Karpas-422 (cell line): ENCODE measurements around the gene SIX5. TPM values are rescaled to one million over a fixed set of nuclear protein-coding genes. Genes with fewer than 3 reads are reported as not detected.
A peak's percentile ranks its signal among the peaks of the same experiment; 100 is the strongest.

Experiments
- DNase-seq: peaks from one replicate; pipeline ENCODE4 v3.0.0-alpha.2; 2015
- H2AFZ ChIP-seq: fragments of 200-600 bp; sonication (generic); 2 replicates; pipeline ENCODE4 v1.6.1; 2014; ENCODE audit warnings: antibody characterized with exemption, low read length, mixed read lengths
- H3K27ac ChIP-seq: fragments of 200-600 bp; sonication (generic); 2 replicates; pipeline ENCODE4 v1.5.1; 2014; ENCODE audit warnings: mild to moderate bottlenecking, low read length, moderate library complexity
- H3K27me3 ChIP-seq: fragments of 200-600 bp; sonication (generic); 2 replicates; pipeline ENCODE4 v1.6.1; 2014; ENCODE audit warnings: low read length, mixed read lengths
- H3K36me3 ChIP-seq: fragments of 200-600 bp; sonication (generic); 2 replicates; pipeline ENCODE4 v1.6.1; 2014; ENCODE audit warnings: low read length, mixed read lengths; ENCODE audit not compliant: insufficient read depth
- H3K4me1 ChIP-seq: fragments of 200-600 bp; sonication (generic); 2 replicates; pipeline ENCODE4 v1.6.1; 2014; ENCODE audit warnings: mild to moderate bottlenecking, low read length, mixed read lengths
- H3K4me2 ChIP-seq: fragments of 200-600 bp; sonication (generic); 2 replicates; pipeline ENCODE4 v1.6.1; 2014; ENCODE audit warnings: low read length, low read depth, mild to moderate bottlenecking; ENCODE audit not compliant: poor library complexity, severe bottlenecking
- H3K4me3 ChIP-seq: fragments of 200-600 bp; sonication (generic); 2 replicates; pipeline ENCODE4 v1.5.1; 2014; ENCODE audit warnings: mild to moderate bottlenecking, antibody characterized with exemption, low read length, mixed read lengths
- H3K79me2 ChIP-seq: fragments of 200-600 bp; sonication (generic); 2 replicates; pipeline ENCODE4 v1.6.1; 2014; ENCODE audit warnings: mild to moderate bottlenecking, low read length, mixed read lengths
- H3K9ac ChIP-seq: fragments of 200-600 bp; sonication (generic); 2 replicates; pipeline ENCODE4 v1.6.0; 2014; ENCODE audit warnings: low read length
- H3K9me2 ChIP-seq: fragments of 200-600 bp; sonication (generic), shearing (Covaris generic); replicated peaks from 2 replicates; pipeline ENCODE4 v1.6.0; 2014; ENCODE audit warnings: mild to moderate bottlenecking, low read length, moderate library complexity; ENCODE audit not compliant: insufficient read depth
- H3K9me3 ChIP-seq: fragments of 300-700, 200-600 bp; sonication (generic); 2 replicates; pipeline ENCODE4 v1.6.1; 2014; ENCODE audit warnings: low read length, mixed read lengths
- H4K20me1 ChIP-seq: fragments of 200-600 bp; sonication (generic); 2 replicates; pipeline ENCODE4 v1.6.1; 2014; ENCODE audit warnings: mild to moderate bottlenecking, antibody characterized with exemption, low read length, low read depth; ENCODE audit not compliant: insufficient read depth
- total RNA-seq: library from RNA; depleted of rRNA; stranded (reverse); fragments of >200 nt; shearing (Covaris generic); gene quantifications from 2 replicates; pipeline ENCODE4 v1.2.3, GENCODE V29; 2014; ENCODE audit warnings: low replicate concordance

SIX5 gene
- total RNA-seq, 1 experiment from 2014 or later, result 2.6 TPM

DNA sequence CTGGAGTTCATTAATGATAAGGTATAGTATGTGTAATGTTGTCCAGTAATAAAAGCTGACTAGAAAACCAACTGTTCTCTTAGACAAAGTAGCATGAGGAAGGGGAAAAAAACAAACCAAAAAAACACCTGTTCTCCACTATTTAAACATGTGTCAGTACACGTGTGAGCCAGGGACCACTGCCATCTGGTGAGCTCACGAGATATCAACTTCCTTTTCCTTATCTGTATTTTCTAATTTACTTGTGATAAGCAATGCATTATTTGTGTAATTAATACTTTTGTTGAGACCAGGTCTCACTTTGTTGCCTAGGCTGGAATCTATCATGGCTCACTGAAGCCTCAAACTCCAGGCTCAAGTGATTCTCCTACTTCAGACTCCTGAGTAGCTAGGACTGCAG, 4.3 kb upstream of the SIX5 start:
- Histone ChIP-seq H3K27me3 (no peaks in the 10 kb centered on the region), H3K36me3 (peaks cover 4% of the 10 kb centered on the region; the same call in 1 of the 2 replicates), H3K9me3 (no peaks in the 10 kb centered on the region), H3K79me2 (no peaks in the 10 kb centered on the region), H4K20me1 (0 out of 2 replicates have a peak, but pooled peaks cover 4% of the 10 kb centered on the region), H2AFZ (no peak overlapping the region), H3K4me2 (no peak overlapping the region), H3K9ac (no peak overlapping the region), H3K4me1 (peaks cover 19% of the 10 kb centered on the region), H3K9me2 (no peaks in the 10 kb centered on the region), H3K4me3 (no peak overlapping the region), H3K27ac (no peak overlapping the region)
- no peak for DNase-seq

DNA sequence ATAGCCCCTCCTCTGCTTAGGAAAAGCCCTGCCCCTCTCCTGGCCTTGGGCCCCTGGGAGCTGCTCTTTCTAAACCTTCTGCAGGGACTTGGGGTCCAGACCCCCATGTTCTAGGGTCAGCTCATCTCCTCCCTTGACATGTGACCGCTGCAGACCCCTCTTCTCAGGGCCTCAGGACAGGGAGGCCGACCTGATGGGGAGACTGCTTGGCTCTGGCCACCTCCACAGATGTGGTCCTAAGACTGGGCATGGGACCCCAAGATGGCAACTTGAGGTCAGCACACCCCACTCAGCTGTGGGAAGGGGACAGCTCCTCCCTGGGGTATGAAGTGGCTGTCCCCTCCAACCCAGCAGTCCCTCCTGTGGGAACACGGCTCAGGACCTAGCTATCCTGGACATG, 3.9 kb upstream of the SIX5 start:
- Histone ChIP-seq H3K27ac (no peak overlapping the region), H3K9ac (no peak overlapping the region), H2AFZ (no peak overlapping the region), H3K27me3 (no peaks in the 10 kb centered on the region), H3K4me3 (no peak overlapping the region), H3K4me1 (peaks cover 23% of the 10 kb centered on the region), H3K4me2 (no peak overlapping the region), H3K9me3 (no peaks in the 10 kb centered on the region), H3K9me2 (no peaks in the 10 kb centered on the region), H4K20me1 (0 out of 2 replicates have a peak, but pooled peaks cover 4% of the 10 kb centered on the region), H3K36me3 (peaks cover 4% of the 10 kb centered on the region; the same call in 1 of the 2 replicates), H3K79me2 (no peaks in the 10 kb centered on the region)
- no peak for DNase-seq

DNA sequence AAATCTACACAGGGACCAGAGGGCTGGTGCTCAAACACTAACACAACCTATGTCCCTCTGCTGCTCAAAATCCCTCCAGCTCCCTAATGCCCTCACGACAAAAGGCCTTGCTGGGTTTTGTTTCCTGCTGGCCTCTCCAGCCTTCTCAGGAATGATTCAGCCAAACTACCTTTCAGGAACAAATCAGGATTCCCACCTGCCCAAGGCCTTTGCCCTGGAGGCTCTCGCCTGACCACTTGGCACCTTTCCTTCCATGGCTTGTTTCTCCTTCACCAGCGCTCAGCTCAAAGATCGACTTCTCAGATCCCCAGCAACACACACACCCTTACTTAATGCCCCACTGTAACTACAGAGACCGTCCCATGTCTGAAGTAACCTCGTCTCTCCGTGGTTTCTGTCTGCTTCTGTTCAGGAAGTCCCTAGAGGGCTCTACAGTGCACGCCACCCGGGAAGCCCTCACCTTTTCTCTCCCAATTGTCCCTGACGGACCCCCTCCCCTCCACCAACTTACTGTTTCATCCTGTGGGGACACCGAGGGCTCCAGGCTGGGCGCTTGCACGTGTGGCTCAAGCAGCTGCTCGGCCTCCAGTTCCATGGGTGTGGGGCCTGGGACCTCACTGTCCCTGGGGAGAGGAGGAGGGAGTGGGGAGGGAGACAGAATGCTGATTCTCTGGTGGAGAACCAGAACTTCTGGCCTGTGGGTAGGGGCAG, 3.2 kb upstream of the SIX5 start:
- Histone ChIP-seq H3K36me3 (no peaks in the 10 kb centered on the region; the same call in 1 of the 2 replicates), H3K9me2 (no peaks in the 10 kb centered on the region), H3K4me3 (no peak overlapping the region), H3K9me3 (no peaks in the 10 kb centered on the region), H4K20me1 (0 out of 2 replicates have a peak, but pooled peaks cover 4% of the 10 kb centered on the region), H2AFZ (no peak overlapping the region), H3K4me1 (peaks cover 24% of the 10 kb centered on the region), H3K27ac (no peak overlapping the region), H3K27me3 (no peaks in the 10 kb centered on the region), H3K4me2 (no peak overlapping the region), H3K79me2 (no peaks in the 10 kb centered on the region), H3K9ac (no peak overlapping the region)
- no peak for DNase-seq

DNA sequence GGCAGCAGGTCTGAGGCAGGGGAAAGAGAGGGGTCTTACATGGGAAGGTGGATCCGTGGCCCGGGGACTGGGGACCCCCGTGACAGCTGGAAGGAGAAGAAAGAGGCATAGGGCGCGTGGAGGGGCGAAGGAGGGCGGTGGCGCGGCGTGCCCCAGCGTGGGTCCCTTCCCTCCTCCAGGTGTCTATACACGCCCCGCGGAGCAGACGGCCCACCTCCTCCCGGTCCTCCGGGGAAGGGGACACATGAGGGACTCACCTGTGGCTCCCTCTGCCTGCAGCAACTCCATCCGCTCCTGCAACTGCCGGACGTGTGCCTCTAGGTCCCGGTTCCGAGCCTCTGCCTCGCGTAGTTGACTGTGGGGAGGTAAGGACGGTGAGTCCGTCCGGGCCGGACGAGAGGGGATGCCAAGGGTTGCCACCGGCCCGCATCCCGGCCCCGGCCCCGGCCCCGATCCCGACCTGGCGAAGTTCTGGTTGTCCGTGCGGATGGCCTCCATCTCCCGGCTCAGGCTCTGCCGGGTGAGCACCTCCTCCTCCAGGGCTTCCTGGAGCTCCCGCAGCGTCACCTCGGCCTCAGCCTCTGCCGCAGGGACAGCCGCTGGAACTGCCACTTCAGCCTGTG, 2.4 kb upstream of the SIX5 start:
- peak overlapping the region; percentile 87 for H3K4me2 ChIP-seq

DNA sequence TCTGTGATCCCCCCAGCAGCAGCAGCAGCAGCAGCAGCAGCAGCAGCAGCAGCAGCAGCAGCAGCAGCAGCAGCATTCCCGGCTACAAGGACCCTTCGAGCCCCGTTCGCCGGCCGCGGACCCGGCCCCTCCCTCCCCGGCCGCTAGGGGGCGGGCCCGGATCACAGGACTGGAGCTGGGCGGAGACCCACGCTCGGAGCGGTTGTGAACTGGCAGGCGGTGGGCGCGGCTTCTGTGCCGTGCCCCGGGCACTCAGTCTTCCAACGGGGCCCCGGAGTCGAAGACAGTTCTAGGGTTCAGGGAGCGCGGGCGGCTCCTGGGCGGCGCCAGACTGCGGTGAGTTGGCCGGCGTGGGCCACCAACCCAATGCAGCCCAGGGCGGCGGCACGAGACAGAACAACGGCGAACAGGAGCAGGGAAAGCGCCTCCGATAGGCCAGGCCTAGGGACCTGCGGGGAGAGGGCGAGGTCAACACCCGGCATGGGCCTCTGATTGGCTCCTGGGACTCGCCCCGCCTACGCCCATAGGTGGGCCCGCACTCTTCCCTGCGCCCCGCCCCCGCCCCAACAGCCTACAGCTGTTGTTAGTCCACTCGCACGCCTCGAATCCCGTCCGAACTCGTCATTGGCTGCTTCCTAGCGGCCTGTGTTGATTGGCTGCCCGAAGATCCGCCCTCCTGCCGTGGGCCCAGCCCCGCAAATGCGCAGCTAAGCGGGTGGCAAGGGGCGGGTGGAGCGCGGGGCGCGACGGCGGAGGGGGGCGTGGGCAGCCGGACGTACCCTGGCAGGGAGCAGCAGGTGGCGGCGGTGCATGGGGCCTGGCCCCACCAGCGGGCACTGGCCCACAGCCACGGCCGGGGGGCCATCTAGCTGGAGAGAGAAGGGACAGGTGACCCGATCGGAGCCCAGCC, 1.4 kb upstream of the SIX5 start:
- Histone ChIP-seq H3K27me3 (no peaks in the 10 kb centered on the region), H2AFZ (no peak overlapping the region), H3K36me3 (no peaks in the 10 kb centered on the region), H3K9me2 (no peaks in the 10 kb centered on the region), H3K27ac (peak overlapping the region; percentile 64), H3K4me2 (peak overlapping the region; percentile 87), H3K4me3 (peak overlapping the region; percentile 62), H3K4me1 (peaks cover 24% of the 10 kb centered on the region), H4K20me1 (0 out of 2 replicates have a peak, but pooled peaks cover 4% of the 10 kb centered on the region), H3K9ac (peak overlapping the region; percentile 70), H3K9me3 (no peaks in the 10 kb centered on the region), H3K79me2 (no peaks in the 10 kb centered on the region)
- peak; percentile 99 for DNase-seq

More for the DNA sequence above, 2.4 kb upstream of the SIX5 start:
- no peak overlapping the region for H2AFZ ChIP-seq
- no peak for DNase-seq
- H3K36me3 ChIP-seq, result no peaks in the 10 kb centered on the region
- no peaks in the 10 kb centered on the region for H3K9me2 ChIP-seq
- peak overlapping the region; percentile 45; the same call in 1 of the 2 replicates for H3K9ac ChIP-seq
- H3K9me3 ChIP-seq, result no peaks in the 10 kb centered on the region
- H3K4me3 ChIP-seq, result no peak overlapping the region
- no peaks in the 10 kb centered on the region for H3K27me3 ChIP-seq
- no peak overlapping the region for H3K27ac ChIP-seq
- H3K4me1 ChIP-seq, result peaks cover 24% of the 10 kb centered on the region
- H3K79me2 ChIP-seq, result no peaks in the 10 kb centered on the region
- 0 out of 2 replicates have a peak, but pooled peaks cover 4% of the 10 kb centered on the region for H4K20me1 ChIP-seq

DNA sequence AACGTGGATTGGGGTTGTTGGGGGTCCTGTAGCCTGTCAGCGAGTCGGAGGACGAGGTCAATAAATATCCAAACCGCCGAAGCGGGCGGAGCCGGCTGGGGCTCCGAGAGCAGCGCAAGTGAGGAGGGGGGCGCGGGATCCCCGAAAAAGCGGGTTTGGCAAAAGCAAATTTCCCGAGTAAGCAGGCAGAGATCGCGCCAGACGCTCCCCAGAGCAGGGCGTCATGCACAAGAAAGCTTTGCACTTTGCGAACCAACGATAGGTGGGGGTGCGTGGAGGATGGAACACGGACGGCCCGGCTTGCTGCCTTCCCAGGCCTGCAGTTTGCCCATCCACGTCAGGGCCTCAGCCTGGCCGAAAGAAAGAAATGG, 754 bp upstream of the SIX5 start:
- Histone ChIP-seq H3K27ac (peak overlapping the region; percentile 64), H4K20me1 (0 out of 2 replicates have a peak, but pooled peaks cover 4% of the 10 kb centered on the region), H3K79me2 (no peaks in the 10 kb centered on the region), H3K9ac (peak overlapping the region; percentile 70), H3K4me1 (peaks cover 24% of the 10 kb centered on the region), H3K27me3 (no peaks in the 10 kb centered on the region), H3K4me3 (peak overlapping the region; percentile 62), H3K9me3 (no peaks in the 10 kb centered on the region), H3K4me2 (peak overlapping the region; percentile 87), H3K9me2 (no peaks in the 10 kb centered on the region), H2AFZ (no peak overlapping the region), H3K36me3 (no peaks in the 10 kb centered on the region)
- peak; percentile 70 for DNase-seq

DNA sequence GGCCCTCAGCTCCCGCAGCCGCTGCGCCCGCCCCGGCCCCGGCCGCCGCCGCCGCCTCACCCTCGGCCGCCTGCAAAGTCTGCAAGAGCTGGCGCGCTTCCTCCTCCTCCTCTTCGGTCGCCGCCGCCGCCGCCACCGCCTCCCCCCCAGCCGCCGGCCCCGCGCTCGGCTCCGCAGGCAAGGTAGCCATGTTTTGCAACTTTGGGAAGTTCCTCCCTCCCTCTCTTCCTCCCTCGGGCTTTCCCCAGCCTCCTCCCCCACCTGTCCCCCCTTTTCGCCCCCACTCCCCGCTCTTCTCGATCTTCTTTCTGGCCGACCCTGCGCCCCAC, 433 bp downstream of the SIX5 start:
- no peaks in the 10 kb centered on the region for H3K36me3 ChIP-seq
- H3K9me3 ChIP-seq, result no peaks in the 10 kb centered on the region
- H3K27me3 ChIP-seq, result no peaks in the 10 kb centered on the region
- H3K27ac ChIP-seq, result peak overlapping the region; percentile 72
- peak overlapping the region; percentile 95 for H3K4me3 ChIP-seq
- H4K20me1 ChIP-seq, result 0 out of 2 replicates have a peak, but pooled peaks cover 4% of the 10 kb centered on the region
- H3K4me2 ChIP-seq, result peak overlapping the region; percentile 100
- peak overlapping the region; percentile 95 for H3K9ac ChIP-seq
- H2AFZ ChIP-seq, result peak overlapping the region; percentile 32; the same call in 1 of the 2 replicates
- no peaks in the 10 kb centered on the region for H3K9me2 ChIP-seq
- H3K4me1 ChIP-seq, result peaks cover 24% of the 10 kb centered on the region
- peak; percentile 82 for DNase-seq
- H3K79me2 ChIP-seq, result no peaks in the 10 kb centered on the region
